Activated T-helper 1 cell treated with anti-CD3 and anti-CD28 coated beads, Interleukin-12 subunit alpha, Interleukin-12 subunit beta, Interleukin-2, Interleukin-4 antibody, amounts not matched to agents 30 ng/mL and 10 ng/mL and 1 ng/mL, durations not matched to agents 14 hours and 24 hours and 36 hours (primary cell): ENCODE measurements around the gene CIC. TPM values are rescaled to one million over a fixed set of nuclear protein-coding genes. Genes with fewer than 3 reads are reported as not detected.

Experiments used
- DNase-seq: peaks from one replicate; pipeline ENCODE4 v3.0.0; 2021; ENCODE audit warnings: low spot score
- H3K27ac Mint-ChIP-seq: one replicate; pipeline ENCODE4 v1.8.0; 2021; ENCODE audit warnings: mild to moderate bottlenecking, mixed read lengths
- H3K27me3 Mint-ChIP-seq: one replicate; pipeline ENCODE4 v1.8.0; 2022; ENCODE audit warnings: mild to moderate bottlenecking, moderate library complexity, mixed read lengths; ENCODE audit not compliant: insufficient read depth
- H3K36me3 Mint-ChIP-seq: one replicate; pipeline ENCODE4 v1.8.0; 2021; ENCODE audit warnings: low read depth, mixed read lengths
- H3K4me1 Mint-ChIP-seq: one replicate; pipeline ENCODE4 v1.8.0; 2021; ENCODE audit warnings: low read depth, mixed read lengths
- H3K4me3 Mint-ChIP-seq: one replicate; pipeline ENCODE4 v1.8.0; 2021; ENCODE audit warnings: mild to moderate bottlenecking, moderate library complexity, mixed read lengths
- H3K9me3 Mint-ChIP-seq: one replicate; pipeline ENCODE4 v1.8.0; 2021; ENCODE audit warnings: mixed read lengths
- intact Hi-C: fragments of 100-400 bp; cut with micrococcal nuclease; formaldehyde crosslinking; loops from one replicate; pipeline ENCODE4 v1.15.1; 2024
- total RNA-seq: library from RNA; stranded (reverse); gene quantifications from 2 replicates; pipeline ENCODE4 v1.2.3, GENCODE V29; 2022

CIC gene
- total RNA-seq, 1 donor from 2014 or later = 68.0 TPM

DNA sequence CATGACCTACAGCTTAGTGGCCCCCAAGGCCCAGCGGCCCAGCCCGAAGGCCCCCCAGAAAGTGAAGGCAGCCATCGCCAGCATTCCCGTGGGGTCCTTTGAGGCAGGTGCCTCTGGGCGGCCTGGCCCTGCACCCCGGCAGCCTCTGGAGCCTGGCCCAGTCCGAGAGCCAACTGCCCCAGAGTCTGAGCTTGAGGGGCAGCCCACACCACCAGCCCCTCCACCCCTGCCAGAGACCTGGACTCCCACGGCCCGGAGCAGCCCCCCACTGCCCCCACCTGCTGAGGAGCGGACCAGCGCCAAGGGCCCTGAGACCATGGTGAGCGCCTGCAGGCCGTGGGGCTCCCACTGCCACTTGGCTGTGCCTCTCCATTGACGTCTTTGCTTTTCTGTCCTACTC is 23.9 kb downstream of the CIC start:
- H3K27me3 Mint-ChIP-seq = no peaks in the 10 kb centered on the region
- H3K27ac Mint-ChIP-seq = no peak overlapping the region
- intact Hi-C loops = no loop called here
- no peaks in the 10 kb centered on the region for H3K9me3 Mint-ChIP-seq
- no peaks in the 10 kb centered on the region for H3K4me1 Mint-ChIP-seq
- peaks cover 17% of the 10 kb centered on the region for H3K36me3 Mint-ChIP-seq
- H3K4me3 Mint-ChIP-seq = no peak overlapping the region
- DNase-seq = no peak

GRCh38 chr19:42293540-42293939 is 24.5 kb downstream of the CIC start:
- intact Hi-C loops = no loop called here
- DNase-seq = no peak
- H3K4me3 Mint-ChIP-seq = no peak overlapping the region
- no peaks in the 10 kb centered on the region for H3K27me3 Mint-ChIP-seq
- no peak overlapping the region for H3K27ac Mint-ChIP-seq
- H3K4me1 Mint-ChIP-seq = no peaks in the 10 kb centered on the region
- peaks cover 14% of the 10 kb centered on the region for H3K36me3 Mint-ChIP-seq
- no peaks in the 10 kb centered on the region for H3K9me3 Mint-ChIP-seq

DNA sequence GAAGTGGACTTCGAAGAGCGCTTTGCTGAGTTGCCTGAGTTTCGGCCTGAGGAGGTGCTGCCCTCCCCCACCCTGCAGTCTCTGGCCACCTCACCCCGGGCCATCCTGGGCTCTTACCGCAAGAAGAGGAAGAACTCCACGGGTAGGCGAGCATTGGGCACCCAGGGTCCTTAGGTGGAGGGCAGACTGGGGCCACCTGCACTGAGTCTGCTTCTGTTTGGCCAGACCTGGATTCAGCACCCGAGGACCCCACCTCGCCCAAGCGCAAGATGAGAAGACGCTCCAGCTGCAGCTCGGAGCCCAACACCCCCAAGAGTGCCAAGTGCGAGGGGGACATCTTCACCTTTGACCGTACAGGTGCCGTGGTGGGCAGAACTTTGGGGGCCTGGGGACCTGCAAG is 24.9 kb downstream of the CIC start:
- DNase-seq = no peak
- H3K27ac Mint-ChIP-seq = no peak overlapping the region

DNA sequence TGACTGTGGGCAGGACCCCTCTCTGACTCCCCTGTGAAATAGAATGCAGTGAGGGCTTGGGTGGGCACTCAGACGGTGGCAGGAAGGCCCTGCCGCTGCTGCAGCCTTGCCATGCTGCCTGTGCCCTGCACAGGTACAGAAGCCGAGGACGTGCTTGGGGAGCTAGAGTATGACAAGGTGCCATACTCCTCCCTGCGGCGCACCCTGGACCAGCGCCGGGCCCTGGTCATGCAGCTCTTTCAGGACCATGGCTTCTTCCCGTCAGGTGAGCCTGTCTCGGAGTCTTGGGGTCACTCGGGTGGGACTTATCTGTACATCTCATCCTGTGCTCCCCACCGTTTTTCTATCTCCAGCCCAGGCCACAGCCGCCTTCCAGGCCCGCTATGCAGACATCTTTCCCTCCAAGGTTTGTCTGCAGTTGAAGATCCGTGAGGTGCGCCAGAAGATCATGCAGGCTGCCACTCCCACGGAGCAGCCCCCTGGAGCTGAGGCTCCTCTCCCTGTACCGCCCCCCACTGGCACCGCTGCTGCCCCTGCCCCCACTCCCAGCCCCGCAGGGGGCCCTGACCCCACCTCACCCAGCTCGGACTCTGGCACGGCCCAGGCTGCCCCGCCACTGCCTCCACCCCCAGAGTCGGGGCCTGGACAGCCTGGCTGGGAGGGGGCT is 25.6 kb downstream of the CIC start:
- no peak overlapping the region for H3K4me3 Mint-ChIP-seq
- no peaks in the 10 kb centered on the region for H3K4me1 Mint-ChIP-seq
- no peaks in the 10 kb centered on the region for H3K9me3 Mint-ChIP-seq
- no peaks in the 10 kb centered on the region for H3K27me3 Mint-ChIP-seq
- no peak for DNase-seq
- no peak overlapping the region for H3K27ac Mint-ChIP-seq
- H3K36me3 Mint-ChIP-seq = peaks cover 12% of the 10 kb centered on the region
- intact Hi-C loops = no loop called here

More for the DNA sequence above, 24.9 kb downstream of the CIC start:
- intact Hi-C loops = no loop called here
- H3K27me3 Mint-ChIP-seq = no peaks in the 10 kb centered on the region
- peaks cover 14% of the 10 kb centered on the region for H3K36me3 Mint-ChIP-seq
- no peaks in the 10 kb centered on the region for H3K4me1 Mint-ChIP-seq
- no peaks in the 10 kb centered on the region for H3K9me3 Mint-ChIP-seq
- H3K4me3 Mint-ChIP-seq = no peak overlapping the region

GRCh38 chr19:42295342-42295741 is 26.3 kb downstream of the CIC start:
- intact Hi-C loops = no loop called here
- Mint-ChIP-seq H3K4me1 (no peaks in the 10 kb centered on the region), H3K4me3 (no peak overlapping the region), H3K9me3 (no peaks in the 10 kb centered on the region), H3K27me3 (no peaks in the 10 kb centered on the region), H3K36me3 (peaks cover 17% of the 10 kb centered on the region), H3K27ac (no peak overlapping the region)
- no peak for DNase-seq

- Mint-ChIP-seq H3K27ac (peak overlapping the region; percentile 3), H3K9me3 (no peaks in the 10 kb centered on the region), H3K27me3 (no peaks in the 10 kb centered on the region), H3K4me3 (no peak overlapping the region), H3K36me3 (peaks cover 17% of the 10 kb centered on the region), H3K4me1 (no peaks in the 10 kb centered on the region)
- intact Hi-C loops = loop anchor here (1.0 kb wide), 3 partner anchors 52 to 188 kb away; no protein-coding TSS in a partner anchor
- peak; percentile 78 for DNase-seq
These were observed 26.9 kb downstream of the CIC start for GRCh38 chr19:42295831-42296525.

DNA sequence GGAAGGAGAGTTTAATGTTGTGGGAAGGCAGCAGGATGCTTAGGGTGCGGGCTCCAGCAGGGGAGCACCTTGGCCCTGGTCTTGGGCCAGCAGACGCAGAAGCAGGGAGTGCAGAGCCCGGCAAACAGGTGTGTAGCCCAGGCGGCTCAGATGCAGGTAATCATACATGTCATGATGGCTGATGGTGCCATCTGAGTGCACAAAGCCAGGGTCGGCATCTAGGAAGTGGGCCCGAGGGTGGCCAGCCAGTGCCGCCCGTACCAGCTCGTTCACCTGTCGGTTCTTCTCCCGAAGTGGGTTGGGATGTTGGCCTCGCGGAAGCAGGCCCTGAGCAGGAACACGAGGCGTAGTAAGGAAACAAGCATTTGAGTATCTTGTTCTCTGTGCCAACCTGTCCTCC is 28.0 kb downstream of the CIC start:
- H3K4me1 Mint-ChIP-seq = no peaks in the 10 kb centered on the region
- peaks cover 12% of the 10 kb centered on the region for H3K36me3 Mint-ChIP-seq
- no peaks in the 10 kb centered on the region for H3K9me3 Mint-ChIP-seq
- H3K4me3 Mint-ChIP-seq = no peak overlapping the region
- DNase-seq = no peak
- peak overlapping the region; percentile 37 for H3K27ac Mint-ChIP-seq
- no peaks in the 10 kb centered on the region for H3K27me3 Mint-ChIP-seq
- intact Hi-C loops = no loop called here

DNA sequence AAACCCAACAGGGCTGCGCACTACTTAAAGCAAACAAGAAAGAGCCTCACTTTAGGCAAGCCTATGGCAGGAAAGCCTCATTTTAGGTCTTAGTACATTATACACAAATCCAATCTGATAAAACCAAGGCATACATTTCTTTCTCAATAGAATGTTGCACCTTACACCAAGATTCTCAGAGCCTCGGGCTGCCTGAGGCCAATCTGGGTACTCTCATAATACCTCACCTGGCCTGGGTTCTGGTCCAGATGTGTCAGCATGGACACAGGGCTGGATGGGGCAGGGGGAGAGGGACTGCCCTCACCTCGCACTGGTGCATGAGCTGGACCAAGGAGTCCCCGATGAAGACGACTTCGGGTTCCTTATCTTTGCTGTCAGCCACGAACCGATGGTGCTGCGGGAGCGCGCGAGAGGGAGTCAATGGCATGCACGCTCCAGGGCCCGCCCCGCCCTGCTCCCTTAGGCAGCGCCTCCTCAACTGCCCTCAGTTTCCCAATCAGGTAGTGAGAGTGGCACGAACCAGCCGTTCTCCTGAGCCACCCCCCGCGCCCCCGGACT is 32.7 kb downstream of the CIC start, which contains the start of gene PRR19:
Gene PRR19 (plus strand): TSS at position 487 of the 558 bp plus-strand sequence. CDS start 7,453 bp downstream, outside the sequence.
- H3K27ac Mint-ChIP-seq = peak within 1 kb of the TSS; percentile 89
- DNase-seq = no peak
- peak within 1 kb of the TSS; percentile 88 for H3K4me3 Mint-ChIP-seq
- no peaks in the 10 kb centered on the region for H3K9me3 Mint-ChIP-seq
- H3K36me3 Mint-ChIP-seq = peaks cover 4% of the 10 kb centered on the region
- intact Hi-C loops = loop anchor here (1.0 kb wide), 8 partner anchors 12 to 122 kb away; partner anchors contain the start of genes DEDD2, ERF, GSK3A and MEGF8
- peaks cover 2% of the 10 kb centered on the region for H3K27me3 Mint-ChIP-seq
- peaks cover 14% of the 10 kb centered on the region for H3K4me1 Mint-ChIP-seq

GRCh38 chr19:42303101-42303464 is 34.0 kb downstream of the CIC start:
- intact Hi-C loops = no loop called here
- DNase-seq = no peak
- peak overlapping the region; percentile 89 for H3K27ac Mint-ChIP-seq
- no peaks in the 10 kb centered on the region for H3K9me3 Mint-ChIP-seq
- H3K4me3 Mint-ChIP-seq = peak overlapping the region; percentile 88
- peaks cover 14% of the 10 kb centered on the region for H3K4me1 Mint-ChIP-seq
- peaks cover 2% of the 10 kb centered on the region for H3K27me3 Mint-ChIP-seq
- peaks cover 4% of the 10 kb centered on the region for H3K36me3 Mint-ChIP-seq

GRCh38 chr19:42303876-42304275 is 34.8 kb downstream of the CIC start:
- intact Hi-C loops = no loop called here
- Mint-ChIP-seq H3K9me3 (no peaks in the 10 kb centered on the region), H3K4me3 (peak overlapping the region; percentile 9), H3K4me1 (peaks cover 14% of the 10 kb centered on the region), H3K36me3 (peaks cover 4% of the 10 kb centered on the region), H3K27me3 (peaks cover 2% of the 10 kb centered on the region), H3K27ac (no peak overlapping the region)
- no peak for DNase-seq

DNA sequence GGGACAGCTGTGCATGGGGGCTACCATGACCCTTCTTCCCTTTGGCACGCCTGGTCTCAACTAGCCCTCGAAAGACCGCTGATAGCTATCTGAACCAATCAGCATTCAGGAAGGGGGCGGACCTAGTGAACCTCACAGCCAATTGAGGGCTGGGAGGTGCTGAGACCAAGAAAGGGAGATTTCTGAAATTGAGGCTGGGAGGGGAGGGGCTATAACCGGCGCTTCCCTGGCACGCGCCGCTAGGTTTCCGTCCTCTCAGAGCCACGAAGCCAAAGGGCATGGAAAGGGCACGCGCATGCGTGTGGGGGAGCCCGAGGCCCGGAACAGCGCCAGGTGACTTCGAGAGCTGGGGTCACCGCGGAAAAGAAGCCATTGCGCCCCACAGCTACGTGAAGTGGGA is 37.6 kb downstream of the CIC start:
- intact Hi-C loops = no loop called here
- Mint-ChIP-seq H3K27me3 (peaks cover 7% of the 10 kb centered on the region), H3K9me3 (no peaks in the 10 kb centered on the region), H3K4me1 (peaks cover 14% of the 10 kb centered on the region), H3K4me3 (no peak overlapping the region), H3K27ac (no peak overlapping the region), H3K36me3 (no peaks in the 10 kb centered on the region)
- DNase-seq = no peak

- Mint-ChIP-seq H3K36me3 (no peaks in the 10 kb centered on the region), H3K4me1 (no peaks in the 10 kb centered on the region), H3K4me3 (no peak overlapping the region), H3K27me3 (peaks cover 29% of the 10 kb centered on the region), H3K27ac (no peak overlapping the region), H3K9me3 (no peaks in the 10 kb centered on the region)
- intact Hi-C loops = no loop called here
- no peak for DNase-seq
These were observed 40.6 kb downstream of the CIC start for GRCh38 chr19:42309686-42310085.

- H3K27me3 Mint-ChIP-seq = peaks cover 38% of the 10 kb centered on the region
- DNase-seq = no peak
- H3K4me3 Mint-ChIP-seq = no peak overlapping the region
- no peaks in the 10 kb centered on the region for H3K36me3 Mint-ChIP-seq
- H3K27ac Mint-ChIP-seq = no peak overlapping the region
- H3K4me1 Mint-ChIP-seq = peaks cover under 1% of the 10 kb centered on the region
- H3K9me3 Mint-ChIP-seq = no peaks in the 10 kb centered on the region
- intact Hi-C loops = no loop called here
These were observed 42.6 kb downstream of the CIC start for GRCh38 chr19:42311657-42312056.
